Cardiac muscle cell (in vitro differentiated cells and primary cell): ENCODE results near the gene SCGB1C1. TPM values are rescaled to one million over a fixed set of nuclear protein-coding genes. Genes with fewer than 3 reads are reported as not detected.

ENCODE experiments used
- DNase-seq, 2 donors: peaks; one replicate each; pipeline versions ENCODE4 v3.0.0 to v3.0.0-alpha.2; 2010 to 2017; ENCODE audit warnings: low read depth in 1 of 2, low spot score in 1 of 2
- H3K27ac ChIP-seq: fragments of 200-600 bp; sonication (generic); 2 replicates; pipeline ENCODE4 v1.5.1; 2016
- H3K27me3 ChIP-seq: fragments of 200-600 bp; sonication (generic); 2 replicates; pipeline ENCODE4 v1.6.0; 2016; ENCODE audit warnings: control low read depth
- H3K36me3 ChIP-seq: fragments of 200-600 bp; sonication (generic); 2 replicates; pipeline ENCODE4 v1.5.1; 2016; ENCODE audit warnings: control low read depth
- H3K4me1 ChIP-seq: fragments of 200-600 bp; sonication (generic); 2 replicates; pipeline ENCODE4 v1.8.1; 2017; ENCODE audit warnings: low read depth, mild to moderate bottlenecking, mixed run types
- H3K4me3 ChIP-seq: fragments of 200-600 bp; sonication (generic); 2 replicates; pipeline ENCODE4 v1.5.1; 2016; ENCODE audit warnings: mild to moderate bottlenecking
- H3K9me3 ChIP-seq: fragments of 200-600 bp; sonication (generic); 2 replicates; pipeline ENCODE4 v1.5.1; 2017; ENCODE audit warnings: low read depth, mild to moderate bottlenecking, control low read depth
- CTCF ChIP-seq: IDR thresholded peaks from 2 replicates; pipeline ENCODE4 v1.5.1; 2012; ENCODE audit warnings: low read depth, mild to moderate bottlenecking, low read length
- polyA plus RNA-seq: library from polyadenylated mRNA; unstranded; fragments of >200 nt; fragmentation: Nextera tagmentation; extraction: Ambion mirVana; gene quantifications from 2 replicates; pipeline ENCODE4 v1.2.1, GENCODE V29; 2016
- total RNA-seq: library from RNA; depleted of rRNA; stranded (reverse); fragments of >200 nt; gene quantifications from 2 replicates; pipeline ENCODE4 v1.2.3, GENCODE V29; 2016

SCGB1C1 gene
- total and polyA plus RNA-seq, 2 experiments from 2014 or later = not detected

GRCh38 chr11:196786-197731 lies 4.2 kb downstream of the SCGB1C1 start:
- DNase-seq = no peak
- H3K4me1 ChIP-seq = no peaks in the 10 kb centered on the region
- H3K27ac ChIP-seq = no peak overlapping the region
- H3K4me3 ChIP-seq = no peak overlapping the region
- TF ChIP-seq CTCF = no peak
- no peaks in the 10 kb centered on the region for H3K9me3 ChIP-seq
- no peaks in the 10 kb centered on the region for H3K36me3 ChIP-seq
- no peaks in the 10 kb centered on the region for H3K27me3 ChIP-seq

- no peak for DNase-seq
- H3K4me1 ChIP-seq = no peaks in the 10 kb centered on the region
- H3K9me3 ChIP-seq = no peaks in the 10 kb centered on the region
- no peak for TF ChIP-seq CTCF
- H3K27me3 ChIP-seq = no peaks in the 10 kb centered on the region
- no peaks in the 10 kb centered on the region for H3K36me3 ChIP-seq
- H3K27ac ChIP-seq = no peak overlapping the region
- no peak overlapping the region for H3K4me3 ChIP-seq
These were observed 4.9 kb downstream of the SCGB1C1 start for GRCh38 chr11:197741-198235.

- DNase-seq = no peak
- TF ChIP-seq CTCF = no peak
- no peaks in the 10 kb centered on the region for H3K36me3 ChIP-seq
- H3K4me1 ChIP-seq = no peaks in the 10 kb centered on the region
- no peak overlapping the region for H3K27ac ChIP-seq
- no peaks in the 10 kb centered on the region for H3K27me3 ChIP-seq
- no peak overlapping the region for H3K4me3 ChIP-seq
- H3K9me3 ChIP-seq = no peaks in the 10 kb centered on the region
These were observed 5.4 kb downstream of the SCGB1C1 start for GRCh38 chr11:198236-198806.

- Histone ChIP-seq H3K4me1 (no peaks in the 10 kb centered on the region), H3K27ac (no peak overlapping the region), H3K36me3 (no peaks in the 10 kb centered on the region), H3K27me3 (no peaks in the 10 kb centered on the region), H3K9me3 (no peaks in the 10 kb centered on the region), H3K4me3 (no peak overlapping the region)
- DNase-seq = no peak
- TF ChIP-seq CTCF = no peak
These were observed 6.2 kb downstream of the SCGB1C1 start for GRCh38 chr11:199004-199581.

- Histone ChIP-seq H3K27me3 (no peaks in the 10 kb centered on the region), H3K4me1 (no peaks in the 10 kb centered on the region), H3K4me3 (no peak overlapping the region), H3K36me3 (no peaks in the 10 kb centered on the region), H3K9me3 (no peaks in the 10 kb centered on the region), H3K27ac (no peak overlapping the region)
- no peak for TF ChIP-seq CTCF
- DNase-seq = no peak
These were observed 6.9 kb downstream of the SCGB1C1 start for GRCh38 chr11:199782-200181.
